ENCODE data around the gene KIF9.

GRCh38 chr3:47260605-47261004, 22.0 kb downstream of the KIF9 start:
- TF ChIP-seq POLR2AphosphoS5 (IDR thresholded peaks at IDR 0.05; ENCODE audit: borderline replicate concordance, low read depth, low read length) = no peak
- TF ChIP-seq FOXP2 (optimal IDR thresholded peaks at IDR 0.05; ENCODE audit: control extremely low read depth, extremely low read length, insufficient read depth) = no peak

Data from SK-N-MC (cell line).